K562 (cell line): Measurements from ENCODE around the gene JPH2. TPM values are rescaled to one million over a fixed set of nuclear protein-coding genes. Genes with fewer than 3 reads are reported as not detected.

ENCODE experiments used
- ATAC-seq: fragments of 200-7000 bp; cut with Tn5 transposase; 3 replicates; pipeline ENCODE4 v1.9.1; 2020; ENCODE audit warnings: moderate library complexity
- BruUV-seq: library from RNA; stranded (reverse); fragments of 400-500 nt; replicated peaks from 2 replicates; lab custom pipeline; 2021; lab: Mats Ljungman, UMichigan
- CTCF ChIA-PET: fragments of 300-600 bp; formaldehyde crosslinking; extraction: SDS; loops from one replicate; lab custom pipeline; 2021; ENCODE audit warnings: low intra/inter-chr PET ratio; lab: Yijun Ruan, JAX
- POLR2A ChIA-PET: fragments of 300-600, 350-650 bp; sonication (Branson Sonifier 250); formaldehyde crosslinking; extraction: SDS; loops from one replicate; lab custom pipeline; 2021; ENCODE audit warnings: antibody characterized with exemption, inconsistent platforms; lab: Yijun Ruan, JAX
- DNase-seq, 4 experiments: peaks; one replicate each; pipeline versions ENCODE4 v3.0.0 to v3.0.0-alpha.2; 2011 to 2018; ENCODE audit warnings: low spot score in 3 of 4, mixed read lengths in 3 of 4; ENCODE audit errors: extremely low read depth in 1 of 4
- FAIRE-seq: peaks from 2 replicates; lab custom pipeline; 2011; peaks lifted over from hg19 to GRCh38; lab: Jason Lieb, UNC
- H2AFZ ChIP-seq: 2 replicates; pipeline ENCODE4 v1.6.0; 2011; ENCODE audit warnings: low read depth, low read length, control low read depth, inconsistent platforms
- H3K27ac ChIP-seq: fragments of 200-600 bp; 3 replicates; pipeline ENCODE4 v1.8.0; 2011; ENCODE audit warnings: low read depth, mild to moderate bottlenecking, control low read depth, inconsistent platforms, low read length, moderate library complexity, mixed read lengths; ENCODE audit errors: extremely low read depth
- H3K27me3 ChIP-seq, 2 experiments: fragments of 300-600 bp in 1 of 2; 2 replicates in 1 of 2; 3 replicates in 1 of 2; pipeline versions ENCODE4 v1.6.0 to v1.8.0; 2011; ENCODE audit warnings: inconsistent platforms in 2 of 2, low read length in 2 of 2, mild to moderate bottlenecking in 1 of 2, mixed read lengths in 1 of 2, moderate library complexity in 1 of 2; ENCODE audit not compliant: control insufficient read depth in 2 of 2, insufficient read depth in 2 of 2
- H3K36me3 ChIP-seq: fragments of 300-600 bp; 3 replicates; pipeline ENCODE4 v1.8.0; 2011; ENCODE audit warnings: mild to moderate bottlenecking, low read length, inconsistent platforms; ENCODE audit not compliant: control insufficient read depth, insufficient read depth
- H3K4me1 ChIP-seq, 2 experiments: fragments of 200-600 bp in 1 of 2; replicated peaks in 1 of 2; 2 replicates in 1 of 2; 3 replicates in 1 of 2; pipeline versions ENCODE4 v1.5.1 to v1.8.0; 2011; ENCODE audit warnings: inconsistent platforms in 2 of 2, low read length in 2 of 2, mild to moderate bottlenecking in 1 of 2, mixed read lengths in 1 of 2, moderate library complexity in 1 of 2; ENCODE audit not compliant: control insufficient read depth in 2 of 2, insufficient read depth in 2 of 2
- H3K4me2 ChIP-seq: 2 replicates; pipeline ENCODE4 v1.6.1; 2011; ENCODE audit warnings: low read length, control low read depth, inconsistent platforms, mixed read lengths; ENCODE audit not compliant: insufficient read depth
- H3K4me3 ChIP-seq: fragments of 200-600 bp; sonication (generic), shearing (Covaris generic); 2 replicates; pipeline ENCODE4 v1.5.1; 2016; ENCODE audit warnings: control low read depth, inconsistent platforms
- H3K79me2 ChIP-seq: fragments of 200-600 bp; 3 replicates; pipeline ENCODE4 v1.8.0; 2011; ENCODE audit warnings: low read length, inconsistent platforms; ENCODE audit not compliant: control insufficient read depth, insufficient read depth
- H3K9ac ChIP-seq, 2 experiments: 2 replicates each; pipeline versions ENCODE4 v1.6.0 to v1.6.1; 2011; ENCODE audit warnings: low read depth in 2 of 2, low read length in 2 of 2, control low read depth in 1 of 2, inconsistent platforms in 1 of 2, mild to moderate bottlenecking in 1 of 2, mixed read lengths in 1 of 2; ENCODE audit not compliant: insufficient read depth in 1 of 2
- H3K9me1 ChIP-seq: one replicate; pipeline ENCODE4 v1.6.0; 2011; ENCODE audit warnings: inconsistent platforms, mild to moderate bottlenecking, low read length, moderate library complexity; ENCODE audit not compliant: control insufficient read depth, insufficient read depth
- H3K9me3 ChIP-seq: replicated peaks from 2 replicates; pipeline ENCODE4 v1.5.1; 2011; ENCODE audit warnings: low read depth, low read length, inconsistent platforms; ENCODE audit not compliant: control insufficient read depth, insufficient read depth
- H4K20me1 ChIP-seq: replicated peaks from 2 replicates; pipeline ENCODE4 v1.6.1; 2011; ENCODE audit warnings: low read length, inconsistent platforms, mixed read lengths; ENCODE audit not compliant: control insufficient read depth, insufficient read depth
- CBX5 ChIP-seq: IDR thresholded peaks from 2 replicates; pipeline ENCODE4 v1.6.1; 2014; ENCODE audit warnings: low read depth, borderline replicate concordance
- ETV1 ChIP-seq: fragments of 450-650 bp; conservative IDR thresholded peaks from 2 replicates; pipeline ENCODE4 v1.6.1; 2016; ENCODE audit warnings: missing genetic modification characterization, control low read depth, low read depth, missing compliant biosample characterization
- MECOM ChIP-seq: fragments of 250-450 bp; sonication (Bioruptor Pico); IDR thresholded peaks from 2 replicates; pipeline ENCODE4 v1.8.0; 2022; ENCODE audit warnings: inconsistent platforms
- SMARCB1 ChIP-seq: IDR thresholded peaks from 2 replicates; pipeline ENCODE4 v1.6.1; 2011; ENCODE audit warnings: improper control_type of control experiment, low read depth; ENCODE audit not compliant: insufficient read length
- WGBS: fragments of 100-300 bp; shearing (Covaris generic); methylation state at CpG from one replicate; pipeline ENCODE4 v1.1.6; 2016; ENCODE audit warnings: low coverage, mixed read lengths; ENCODE audit not compliant: insufficient coverage; ENCODE audit errors: missing lambda C conversion rate; 5-methylcytosine and 5-hydroxymethylcytosine counted together
- in situ Hi-C: fragments of 300-500 bp; cut with MboI; formaldehyde crosslinking; loops from 4 replicates; pipeline ENCODE4 v1.15.0; 2018; ENCODE audit warnings: inconsistent platforms, mixed read lengths
- intact Hi-C: fragments of 100-400 bp; cut with micrococcal nuclease; formaldehyde crosslinking; loops from 2 replicates; pipeline ENCODE4 v1.14.2; 2022
- polyA plus RNA-seq, 8 experiments: library from polyadenylated mRNA; depleted of rRNA in 4 of 8; stranded (reverse) in 5 of 8; unstranded in 3 of 8; fragments of >200 nt; fragmentation: Nextera tagmentation in 2 of 8; fragmentation: Illumina TruSeq in 1 of 8; extraction: Ambion mirVana in 2 of 8; extraction: Trizol in 1 of 8; gene quantifications; 2 replicates each; pipeline versions ENCODE4 v1.2.1 to v1.2.3, GENCODE V29; 2011 to 2014; ENCODE audit warnings: inconsistent platforms in 1 of 8, missing spikeins in 1 of 8
- total RNA-seq, 7 experiments: library from RNA; depleted of rRNA in 6 of 7; stranded (reverse); fragments of >200 nt in 6 of 7; fragmentation: Illumina TruSeq in 2 of 7; extraction: Trizol in 2 of 7; gene quantifications; 2 replicates each; pipeline versions ENCODE4 v1.2.1 to v1.2.3, GENCODE V29; 2011 to 2021; ENCODE audit warnings: low replicate concordance in 1 of 7
- TF ChIP-seq, protein P1 (sequence below), 3 experiments: IDR thresholded peaks in 2 of 3; conservative IDR thresholded peaks in 1 of 3; 2 replicates each; pipeline ENCODE4 v1.5.1; 2011 to 2012; ENCODE audit warnings: low read length in 3 of 3, mild to moderate bottlenecking in 3 of 3, control low read depth in 2 of 3, improper control_type of control experiment in 1 of 3, inconsistent platforms in 1 of 3, low read depth in 1 of 3, mixed read lengths in 1 of 3, moderate library complexity in 1 of 3; ENCODE audit not compliant: insufficient read depth in 2 of 3

Gene JPH2
- total and polyA plus RNA-seq, 9 of the 15 experiments (the other 6 are each of a cell fraction or from before 2014, with no cell fraction given), result not detected

DNA sequence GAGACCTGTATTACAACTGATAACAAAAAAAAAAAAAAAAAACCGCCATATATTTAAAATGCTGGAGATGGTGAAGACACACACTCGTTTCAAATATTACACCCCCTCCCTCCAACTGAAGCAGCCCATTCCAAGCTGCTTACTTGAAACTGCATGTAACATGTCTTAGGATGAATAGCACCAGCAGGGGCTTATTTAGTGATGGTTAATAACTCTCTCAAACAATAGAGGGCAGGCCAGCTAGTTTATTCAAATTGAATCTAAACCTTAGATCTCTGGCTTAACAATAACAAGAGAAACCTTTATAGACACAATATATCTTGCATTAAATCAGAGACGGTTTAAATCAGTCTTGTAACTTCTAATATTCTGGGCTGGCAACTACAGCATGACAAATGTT is 9.3 kb upstream of the JPH2 start:
- Histone ChIP-seq H3K4me1 (peaks cover 0 to 8% of the 10 kb centered on the region in 2 experiments; a peak in 2 of 5 replicates), H3K4me2 (no peak overlapping the region), H3K27ac (no peak overlapping the region), H3K4me3 (no peak overlapping the region), H3K9me3 (no peaks in the 10 kb centered on the region), H3K79me2 (no peaks in the 10 kb centered on the region), H4K20me1 (0 out of 2 replicates have a peak, but pooled peaks cover 6% of the 10 kb centered on the region), H3K9ac (no peak overlapping the region), H2AFZ (no peak overlapping the region), H3K27me3 (no peaks in the 10 kb centered on the region), H3K36me3 (peaks cover 46% of the 10 kb centered on the region), H3K9me1 (peaks cover 3% of the 10 kb centered on the region)
- 27% methylated on average over 2 of the region's 3 CpGs for WGBS
- no peak for TF ChIP-seq CBX5
- TF ChIP-seq MECOM (CRISPR knock-in tag), result no peak
- TF ChIP-seq ETV1 (tag), result no peak
- TF ChIP-seq, protein P1, sequence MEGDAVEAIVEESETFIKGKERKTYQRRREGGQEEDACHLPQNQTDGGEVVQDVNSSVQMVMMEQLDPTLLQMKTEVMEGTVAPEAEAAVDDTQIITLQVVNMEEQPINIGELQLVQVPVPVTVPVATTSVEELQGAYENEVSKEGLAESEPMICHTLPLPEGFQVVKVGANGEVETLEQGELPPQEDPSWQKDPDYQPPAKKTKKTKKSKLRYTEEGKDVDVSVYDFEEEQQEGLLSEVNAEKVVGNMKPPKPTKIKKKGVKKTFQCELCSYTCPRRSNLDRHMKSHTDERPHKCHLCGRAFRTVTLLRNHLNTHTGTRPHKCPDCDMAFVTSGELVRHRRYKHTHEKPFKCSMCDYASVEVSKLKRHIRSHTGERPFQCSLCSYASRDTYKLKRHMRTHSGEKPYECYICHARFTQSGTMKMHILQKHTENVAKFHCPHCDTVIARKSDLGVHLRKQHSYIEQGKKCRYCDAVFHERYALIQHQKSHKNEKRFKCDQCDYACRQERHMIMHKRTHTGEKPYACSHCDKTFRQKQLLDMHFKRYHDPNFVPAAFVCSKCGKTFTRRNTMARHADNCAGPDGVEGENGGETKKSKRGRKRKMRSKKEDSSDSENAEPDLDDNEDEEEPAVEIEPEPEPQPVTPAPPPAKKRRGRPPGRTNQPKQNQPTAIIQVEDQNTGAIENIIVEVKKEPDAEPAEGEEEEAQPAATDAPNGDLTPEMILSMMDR (IDR thresholded peaks at IDR 0.05 in 2 of 3, conservative IDR thresholded peaks at IDR 0.05 in 1 of 3; ENCODE audit: insufficient read depth in 2 of 3, low read depth in 1 of 3, low read length in 3 of 3), result peak in 2 of 3 experiments; percentile 37 to 58; a peak in 3 of 6 replicates
- no peak for TF ChIP-seq SMARCB1
- intact Hi-C loops (no loop called here), in situ Hi-C loops (no loop called here)
- DNase-seq (peak in 2 of 4 experiments; percentile 28 to 32), FAIRE-seq (no peak), ATAC-seq (peak; percentile 67)
- ChIA-PET CTCF (interaction anchor here (0.7 kb wide), 1 partner anchor 603 kb away, joined by 3 read pairs; no protein-coding TSS in a partner anchor), POLR2A (interaction anchor here (1.2 to 1.5 kb wide), 3 partner anchors 12 to 87 kb away, joined by 3 to 6 read pairs (median 3); no protein-coding TSS in a partner anchor)
- BruUV-seq, result no TSS peak
